ENCODE measurements around the gene GPR61.

DNA sequence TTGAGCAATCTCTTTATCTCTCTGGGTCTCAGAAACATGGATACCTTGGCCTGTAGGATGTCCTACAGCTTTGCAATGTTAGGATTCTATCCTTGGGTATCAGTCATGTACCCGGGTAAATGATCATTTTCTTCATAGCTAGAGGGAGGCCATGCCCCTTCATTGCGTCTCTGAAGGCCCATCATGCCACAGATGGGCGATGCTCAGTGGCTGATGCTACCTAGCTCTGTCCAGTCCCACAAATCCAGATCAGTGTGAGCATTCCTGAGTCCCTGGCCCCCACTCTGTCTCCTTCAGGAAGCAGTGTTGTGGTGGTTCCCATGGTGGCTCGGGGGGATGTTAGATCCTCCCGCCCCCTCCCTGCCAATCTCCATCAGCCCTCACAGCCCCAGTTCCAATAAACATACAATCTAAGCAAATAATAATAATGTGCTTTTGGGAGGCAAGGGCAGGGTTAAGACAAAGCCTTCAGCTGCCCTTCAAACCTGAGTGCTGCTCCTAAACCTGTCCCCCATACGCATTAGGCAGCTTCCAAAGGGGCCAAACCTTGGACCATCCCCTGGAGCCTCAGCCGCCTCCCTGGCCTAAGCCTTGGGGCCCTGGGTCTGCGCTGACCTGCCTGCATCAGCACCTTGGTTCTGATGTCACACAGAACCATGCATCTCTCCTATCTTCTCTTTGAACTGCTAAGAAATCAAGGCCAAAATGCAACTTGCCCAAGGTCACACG is 681 bp upstream of the GPR61 start:
- TF ChIP-seq SIX5 (IDR thresholded peaks at IDR 0.05; ENCODE audit: borderline replicate concordance in 1 of 2, insufficient read depth in 1 of 2, low read depth in 1 of 2, low read length in 2 of 2) (no peak), CREBBP (IDR thresholded peaks at IDR 0.05; ENCODE audit: low read depth, low read length) (no peak)
- TF ChIP-seq, protein P1, sequence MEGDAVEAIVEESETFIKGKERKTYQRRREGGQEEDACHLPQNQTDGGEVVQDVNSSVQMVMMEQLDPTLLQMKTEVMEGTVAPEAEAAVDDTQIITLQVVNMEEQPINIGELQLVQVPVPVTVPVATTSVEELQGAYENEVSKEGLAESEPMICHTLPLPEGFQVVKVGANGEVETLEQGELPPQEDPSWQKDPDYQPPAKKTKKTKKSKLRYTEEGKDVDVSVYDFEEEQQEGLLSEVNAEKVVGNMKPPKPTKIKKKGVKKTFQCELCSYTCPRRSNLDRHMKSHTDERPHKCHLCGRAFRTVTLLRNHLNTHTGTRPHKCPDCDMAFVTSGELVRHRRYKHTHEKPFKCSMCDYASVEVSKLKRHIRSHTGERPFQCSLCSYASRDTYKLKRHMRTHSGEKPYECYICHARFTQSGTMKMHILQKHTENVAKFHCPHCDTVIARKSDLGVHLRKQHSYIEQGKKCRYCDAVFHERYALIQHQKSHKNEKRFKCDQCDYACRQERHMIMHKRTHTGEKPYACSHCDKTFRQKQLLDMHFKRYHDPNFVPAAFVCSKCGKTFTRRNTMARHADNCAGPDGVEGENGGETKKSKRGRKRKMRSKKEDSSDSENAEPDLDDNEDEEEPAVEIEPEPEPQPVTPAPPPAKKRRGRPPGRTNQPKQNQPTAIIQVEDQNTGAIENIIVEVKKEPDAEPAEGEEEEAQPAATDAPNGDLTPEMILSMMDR (IDR thresholded peaks at IDR 0.05 in 2 of 3, conservative IDR thresholded peaks at IDR 0.05 in 1 of 3; ENCODE audit: insufficient read depth in 2 of 3, low read depth in 1 of 3, low read length in 3 of 3): no peak

Measured in K562 (cell line).